NCI-H128 (cell line): ENCODE results near the gene ITPA.
"Not testable (repeated sequence)": the region's sequence is repeated elsewhere in the genome, so short reads cannot be mapped to it uniquely, and the experiment has no call there.

Source experiments
- DNase-seq: peaks from one replicate; lab custom pipeline; 2025; ENCODE audit not compliant: unreplicated experiment; lab: John Stamatoyannopoulos, UW

The ITPA gene

DNA sequence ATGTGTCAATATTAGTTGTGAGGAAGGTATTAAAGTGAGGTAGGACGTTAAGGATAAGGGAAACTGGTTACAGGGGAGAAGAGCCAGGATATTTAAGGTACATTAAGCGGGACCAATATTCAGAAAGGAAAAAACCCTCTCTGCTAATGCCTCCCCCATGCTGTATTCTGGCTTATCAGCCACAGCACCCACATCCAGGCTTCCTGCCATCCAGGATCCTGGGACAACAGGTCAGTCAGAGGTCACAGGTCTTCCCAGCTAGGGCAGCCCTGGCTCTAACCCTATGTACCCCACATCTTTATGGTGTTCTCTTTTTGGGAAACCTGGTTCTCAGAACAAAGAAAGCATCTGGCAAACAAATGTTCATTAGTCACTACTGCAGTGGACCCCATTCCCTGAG is 10.1 kb upstream of the ITPA start:
- no peak for DNase-seq

- DNase-seq = no peak
These were observed 9.1 kb upstream of the ITPA start for GRCh38 chr20:3199976-3200755.

- no peak for DNase-seq
These were observed 6.4 kb upstream of the ITPA start for GRCh38 chr20:3202965-3203314.

DNA sequence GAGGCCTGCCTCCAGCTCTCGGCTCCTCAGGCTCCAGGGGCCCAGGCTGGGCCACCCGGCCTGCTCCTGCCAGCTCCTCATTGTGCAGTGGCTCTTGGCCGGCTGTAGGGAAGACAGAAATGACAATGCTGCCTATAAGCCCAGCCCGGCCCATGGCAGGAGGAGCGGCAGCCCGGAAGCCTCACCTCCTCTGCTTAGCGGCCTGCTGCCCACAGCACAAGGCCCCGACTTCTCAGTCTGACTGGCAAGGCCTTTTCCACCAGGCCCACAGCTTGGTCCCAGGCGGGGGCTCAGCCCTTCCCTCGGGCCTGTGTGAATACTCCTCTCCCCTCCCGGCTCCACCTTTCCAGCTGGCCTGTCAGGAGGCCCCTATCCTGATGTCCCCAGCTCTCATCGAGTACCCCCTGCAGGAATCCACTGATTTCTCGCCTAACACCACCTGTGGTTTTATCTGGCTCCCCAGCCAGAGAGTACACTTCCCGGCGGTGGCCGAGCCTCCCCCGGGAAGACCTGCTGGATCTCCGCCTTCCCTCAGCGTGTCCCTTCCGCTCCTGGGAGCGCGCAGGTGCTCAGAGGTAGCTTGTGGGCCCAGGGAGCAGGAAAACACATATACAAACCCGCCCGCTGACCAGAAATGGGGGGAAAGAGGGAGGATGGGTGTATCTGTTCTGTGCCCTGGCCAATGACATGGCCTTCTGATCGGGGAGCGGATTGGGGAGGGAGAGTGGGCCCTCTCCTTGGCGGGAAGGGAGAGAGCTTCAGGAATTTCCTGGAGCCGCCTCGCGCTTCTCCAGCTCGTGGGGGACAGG is 5.8 kb upstream of the ITPA start:
- peak; percentile 26 for DNase-seq

GRCh38 chr20:3204124-3204794 is 5.0 kb upstream of the ITPA start, which contains the start of gene DDRGK1:
DDRGK1 (minus strand) TSS chr20:3204682; CDS start chr20:3204627, 55 bp downstream.
- peak; percentile 76 for DNase-seq

DNA sequence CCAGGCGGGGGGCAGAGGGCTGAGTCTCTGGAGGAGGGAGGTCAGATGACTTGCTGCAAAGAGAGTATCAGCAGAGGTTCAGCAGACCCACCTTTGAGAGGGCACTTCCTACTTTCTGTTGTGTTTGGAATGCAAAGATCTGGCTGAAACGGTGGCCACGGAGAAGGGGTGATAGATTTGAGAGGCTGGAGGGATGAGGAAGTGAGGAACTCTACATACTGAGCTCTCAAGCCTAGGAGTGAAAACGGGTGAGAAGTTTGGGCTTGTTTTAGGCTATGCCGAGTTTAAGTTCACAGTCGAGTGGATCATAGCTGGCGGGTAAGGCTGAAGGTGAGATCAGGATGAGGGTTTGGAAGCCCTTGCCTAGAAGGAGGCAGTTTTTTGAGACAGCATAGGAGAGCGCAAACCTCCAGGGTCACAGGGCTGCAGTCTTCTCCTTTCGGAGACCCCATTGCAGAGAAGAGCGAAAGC is 477 bp upstream of the ITPA start:
- no peak for DNase-seq

GRCh38 chr20:3209946-3210317 is 634 bp downstream of the ITPA start:
- no peak for DNase-seq

DNA sequence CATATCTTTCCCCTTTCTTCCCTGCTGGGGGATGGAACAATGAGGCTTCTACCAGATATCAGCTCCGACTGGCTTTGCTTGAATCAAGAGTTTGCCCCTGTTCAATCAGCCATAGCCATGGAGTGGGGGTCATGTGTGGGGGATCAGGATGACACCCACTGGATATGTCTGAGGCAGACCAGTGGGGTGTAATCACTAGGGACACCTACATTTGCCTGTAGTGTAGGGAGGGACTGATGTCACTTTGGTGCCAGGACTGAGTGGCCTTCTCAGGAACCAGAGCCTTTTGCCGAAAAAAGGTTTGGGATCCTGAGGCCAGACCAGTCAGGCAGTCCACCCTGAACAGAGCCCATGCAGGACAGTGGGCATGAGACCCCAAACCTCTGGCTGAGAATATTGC is 1.0 kb downstream of the ITPA start:
- DNase-seq = no peak

DNA sequence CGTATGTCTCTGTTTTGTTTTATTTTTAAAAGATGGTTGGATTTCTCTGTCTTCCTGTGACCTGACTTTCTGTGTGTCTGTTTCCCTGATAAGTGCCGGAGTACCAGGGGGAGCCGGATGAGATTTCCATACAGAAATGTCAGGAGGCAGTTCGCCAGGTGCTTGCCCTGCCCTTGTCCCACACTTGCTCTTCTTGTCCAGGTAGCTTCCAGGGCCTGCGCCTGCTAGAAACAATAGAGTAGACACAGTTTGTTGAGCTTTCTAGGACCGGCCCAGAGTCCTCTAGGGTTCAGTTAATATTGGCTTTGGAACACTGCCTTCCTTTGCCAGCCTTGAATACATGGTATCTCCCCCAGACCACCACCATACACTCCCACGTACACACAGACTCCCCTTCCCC is 3.9 kb downstream of the ITPA start:
- no peak for DNase-seq

GRCh38 chr20:3215359-3215917 is 6.1 kb downstream of the ITPA start:
- not testable (repeated sequence) for DNase-seq

DNA sequence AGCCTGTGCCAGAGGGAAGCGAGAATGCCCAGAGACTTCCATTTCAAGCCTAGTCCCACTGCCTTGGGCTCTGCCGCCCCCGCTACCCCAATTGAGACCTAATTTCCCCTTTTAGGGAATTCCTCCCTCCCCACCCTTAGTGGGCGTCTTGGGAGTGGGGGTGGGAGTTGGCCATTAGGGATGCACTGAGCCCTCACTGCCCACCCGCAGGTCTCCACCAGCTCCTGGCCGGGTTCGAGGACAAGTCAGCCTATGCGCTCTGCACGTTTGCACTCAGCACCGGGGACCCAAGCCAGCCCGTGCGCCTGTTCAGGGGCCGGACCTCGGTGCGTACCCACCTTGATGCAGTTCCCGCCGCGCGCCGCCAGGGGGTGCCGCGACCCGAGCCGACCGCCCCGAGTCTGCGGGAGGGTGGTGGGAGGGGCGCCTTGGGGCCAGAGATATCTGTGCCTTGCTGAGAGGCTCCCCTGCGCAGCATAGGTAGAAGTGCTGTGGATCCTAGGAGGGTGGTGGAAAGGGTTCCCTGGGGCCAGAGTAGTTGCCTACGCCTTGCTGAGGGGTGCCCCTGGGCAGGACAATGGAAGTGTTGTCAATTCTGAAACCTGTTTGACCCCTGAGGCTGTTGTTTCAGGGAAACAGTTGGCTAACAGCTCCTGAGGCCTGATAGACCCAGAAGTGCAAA is 9.2 kb downstream of the ITPA start:
- DNase-seq = peak; percentile 20

- DNase-seq = no peak
These were observed 12.3 kb downstream of the ITPA start for GRCh38 chr20:3221398-3222226.

DNA sequence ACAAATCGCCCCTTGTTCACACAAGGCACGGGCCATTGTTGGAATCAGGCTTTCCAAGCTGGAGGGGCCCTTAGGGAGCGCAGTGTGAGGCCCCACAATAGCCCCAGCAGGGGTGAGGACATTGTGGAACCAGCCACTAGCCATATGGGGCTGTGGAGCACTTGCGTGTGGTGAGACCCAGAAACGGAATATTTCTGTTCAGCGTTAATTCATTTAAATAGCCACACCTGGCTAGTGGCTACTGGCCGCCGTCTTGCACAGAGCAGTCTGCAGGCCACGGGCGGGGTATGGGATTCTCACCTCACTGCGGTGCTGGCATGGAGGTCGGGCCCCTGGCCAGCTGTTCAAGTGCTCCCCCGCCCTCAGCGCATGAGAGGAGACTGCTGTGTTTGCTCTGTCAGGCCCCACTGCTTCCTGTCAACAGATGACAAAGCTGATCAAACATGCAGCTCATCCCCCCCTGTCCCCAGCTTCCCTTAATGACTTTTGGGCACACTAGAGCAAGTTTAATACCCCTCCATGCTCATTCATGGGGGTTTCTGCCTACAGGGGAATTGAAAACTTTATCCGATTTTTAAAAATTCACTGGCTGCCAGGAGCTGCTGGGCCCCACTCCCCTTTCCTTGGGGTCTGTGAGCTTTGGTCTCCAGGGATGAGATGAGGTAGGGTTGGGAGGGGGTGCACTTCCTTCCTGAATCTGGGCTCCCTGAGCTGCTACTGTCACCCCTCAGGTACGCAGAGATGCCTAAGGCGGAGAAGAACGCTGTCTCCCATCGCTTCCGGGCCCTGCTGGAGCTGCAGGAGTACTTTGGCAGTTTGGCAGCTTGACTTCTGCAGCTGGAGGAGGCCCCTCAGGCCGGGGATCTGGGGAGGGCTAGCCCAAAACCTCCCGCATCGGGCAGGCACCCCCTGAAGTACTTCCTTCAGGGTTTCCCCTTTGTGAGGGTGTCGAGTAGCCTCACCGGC is 13.6 kb downstream of the ITPA start:
- peak; percentile 62 for DNase-seq

- no peak for DNase-seq
These were observed 14.3 kb downstream of the ITPA start for GRCh38 chr20:3223651-3223993.

- no peak for DNase-seq
These were observed 14.8 kb downstream of the ITPA start for GRCh38 chr20:3223994-3224680.

DNA sequence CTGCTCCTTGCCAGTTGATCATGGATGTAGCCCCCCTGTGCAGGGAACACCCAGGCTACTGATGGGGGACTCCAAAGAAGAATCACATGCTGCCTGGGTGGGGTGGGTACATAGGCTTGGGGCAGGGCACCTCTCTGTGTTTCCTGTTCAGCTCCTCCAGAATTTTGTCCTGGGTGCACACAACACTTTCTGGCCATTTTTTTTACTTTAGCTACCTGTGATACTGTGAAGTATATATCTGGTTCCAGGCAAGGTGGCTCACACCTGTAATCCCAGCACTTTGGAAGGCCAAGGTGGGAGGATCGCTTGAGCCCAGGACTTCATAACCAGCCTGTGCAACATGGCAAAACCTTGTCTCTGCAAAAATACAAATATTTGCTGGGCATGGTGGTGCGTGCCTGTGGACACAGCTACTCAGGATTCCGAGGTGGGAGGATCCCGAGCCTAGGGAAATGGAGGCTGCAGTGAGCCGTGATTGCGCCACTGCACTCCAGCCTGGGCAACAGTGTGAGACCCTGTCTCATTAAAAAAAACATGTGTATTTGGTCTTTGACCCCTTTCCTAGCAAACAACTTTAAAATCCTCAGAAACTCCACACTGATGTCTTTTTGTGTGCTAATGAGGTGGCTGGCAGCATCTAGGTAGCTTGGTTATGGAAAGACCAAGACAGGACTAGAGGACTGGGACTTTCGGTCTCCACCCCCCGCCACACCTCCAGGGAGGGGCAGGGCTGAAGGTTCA is 15.6 kb downstream of the ITPA start:
- no peak for DNase-seq

DNA sequence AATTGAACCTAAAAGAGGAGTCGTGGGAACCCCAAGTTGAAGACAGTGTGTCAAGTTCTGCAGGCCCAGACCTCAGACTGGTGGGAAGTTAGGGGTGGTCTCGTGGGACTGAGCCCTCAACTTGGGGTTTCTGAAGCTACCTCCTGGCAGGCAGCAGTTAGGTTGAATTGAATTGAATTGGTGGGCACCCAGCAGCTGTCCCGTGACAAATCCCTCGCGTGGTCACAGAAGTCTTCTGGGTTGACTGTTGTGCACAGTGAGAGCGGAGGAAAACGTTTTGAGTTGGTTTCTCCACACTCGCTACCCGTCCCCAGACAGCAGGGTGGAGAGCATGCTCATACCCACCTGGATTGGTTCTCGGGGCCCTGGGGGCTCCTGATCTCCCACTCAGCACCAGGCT is 16.8 kb downstream of the ITPA start:
- no peak for DNase-seq

- DNase-seq = no peak
These were observed 17.6 kb downstream of the ITPA start for GRCh38 chr20:3226864-3227263.
